Stimulated activated CD8-positive, alpha-beta memory T cell treated with anti-CD3 and anti-CD28 coated beads, Interleukin-15, amount 100 ng/mL, for 48 hours (primary cell): Measurements from ENCODE around the gene BRSK2.

Experiments
- DNase-seq, 2 donors: peaks; one replicate each; pipeline ENCODE4 v3.0.0-alpha.2; 2020; ENCODE audit warnings: low read depth in 2 of 2

The BRSK2 gene

DNA sequence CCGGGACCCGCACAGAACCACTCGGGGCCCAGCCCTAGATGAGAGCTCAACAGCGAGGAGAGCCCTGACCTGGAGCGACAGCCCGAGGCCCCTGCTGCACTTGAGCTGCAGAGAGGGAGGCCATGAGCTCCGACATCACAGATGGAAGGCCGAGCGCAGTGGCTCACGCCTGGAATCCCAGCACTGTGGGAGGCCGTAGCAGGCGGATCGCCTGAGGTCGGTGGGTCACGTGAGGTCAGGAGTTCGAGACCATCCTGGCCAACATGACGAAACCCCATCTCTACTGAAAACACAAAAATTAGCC is 13.8 kb upstream of the BRSK2 start:
- DNase-seq, result no peak

DNA sequence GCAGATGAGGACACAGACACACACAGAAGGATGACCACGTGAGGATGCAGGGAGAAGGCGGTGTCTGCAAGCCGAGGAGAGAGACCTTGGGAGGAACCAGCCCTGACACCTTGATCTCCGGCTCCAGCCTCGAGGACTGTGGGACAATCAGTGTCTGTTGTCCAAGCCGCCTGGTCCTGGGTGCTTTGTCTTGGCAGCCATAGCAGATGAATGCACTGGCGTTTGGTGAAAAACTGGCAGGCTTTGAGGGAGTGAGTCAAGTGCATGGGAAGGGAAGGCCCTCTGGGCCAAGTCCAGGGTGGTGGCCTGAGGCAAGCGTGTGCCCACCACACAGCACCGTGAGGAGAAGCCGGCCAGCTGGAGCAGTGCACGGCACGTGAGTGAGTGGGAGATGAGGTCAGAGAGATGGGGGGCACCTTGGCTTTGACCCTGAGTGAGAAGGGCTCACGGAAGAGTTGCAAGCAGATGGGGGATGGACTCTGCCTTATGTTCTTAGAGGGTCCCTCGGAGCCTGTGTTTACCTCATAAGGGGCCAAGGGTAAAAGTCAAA is 12.4 kb upstream of the BRSK2 start:
- no peak for DNase-seq

DNA sequence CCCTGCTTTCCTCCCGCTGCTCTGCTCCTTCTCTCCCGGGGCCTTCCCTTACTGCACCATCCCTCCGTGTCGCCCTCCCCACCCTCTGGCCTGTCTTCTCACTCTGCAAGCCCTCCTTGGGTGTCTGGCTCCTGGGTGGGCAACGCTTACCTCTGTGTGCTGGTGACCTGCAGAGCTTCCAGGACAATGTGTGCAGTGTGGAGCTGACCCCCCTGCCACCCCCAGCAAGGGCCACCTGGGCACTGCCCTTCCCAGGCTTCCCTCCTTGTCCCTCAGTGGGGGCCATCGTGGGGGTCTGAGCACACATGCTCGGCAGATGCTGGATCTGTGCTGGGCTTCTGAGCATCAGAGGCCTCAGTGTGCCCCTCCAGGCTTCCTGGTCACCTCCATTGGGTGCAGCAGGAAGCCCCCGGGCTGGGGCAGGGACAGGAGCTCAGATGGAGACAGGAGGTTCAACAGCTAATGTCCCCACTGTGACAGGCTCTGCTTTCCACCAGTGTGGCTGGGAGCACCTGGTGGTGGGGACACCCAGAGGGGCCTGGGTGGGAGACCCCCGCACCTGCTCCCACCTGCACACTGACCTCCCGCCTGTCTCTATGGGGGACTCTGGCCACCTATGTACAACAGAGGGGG is 7.8 kb upstream of the BRSK2 start:
- DNase-seq, result no peak

DNA sequence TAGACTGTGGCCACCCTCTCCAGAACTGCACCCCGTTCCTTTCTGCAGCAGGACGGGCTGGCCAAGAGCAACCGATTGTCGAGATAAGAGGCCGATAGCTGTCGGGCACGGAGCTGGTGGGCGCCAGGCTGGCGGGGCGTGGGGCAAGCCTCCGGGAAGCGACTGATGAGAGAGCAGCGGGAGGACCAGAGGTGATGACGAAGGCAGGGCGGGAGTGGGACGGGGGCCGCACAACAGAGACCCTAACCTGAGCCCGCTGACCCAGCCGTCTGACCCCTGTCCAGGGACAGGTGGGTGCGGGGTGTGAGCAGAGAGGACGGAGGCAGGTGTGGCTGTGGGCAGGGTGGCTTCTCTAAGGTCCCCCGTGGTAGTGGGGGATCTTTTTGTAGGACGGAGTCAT is 7.3 kb upstream of the BRSK2 start:
- DNase-seq, result no peak

DNA sequence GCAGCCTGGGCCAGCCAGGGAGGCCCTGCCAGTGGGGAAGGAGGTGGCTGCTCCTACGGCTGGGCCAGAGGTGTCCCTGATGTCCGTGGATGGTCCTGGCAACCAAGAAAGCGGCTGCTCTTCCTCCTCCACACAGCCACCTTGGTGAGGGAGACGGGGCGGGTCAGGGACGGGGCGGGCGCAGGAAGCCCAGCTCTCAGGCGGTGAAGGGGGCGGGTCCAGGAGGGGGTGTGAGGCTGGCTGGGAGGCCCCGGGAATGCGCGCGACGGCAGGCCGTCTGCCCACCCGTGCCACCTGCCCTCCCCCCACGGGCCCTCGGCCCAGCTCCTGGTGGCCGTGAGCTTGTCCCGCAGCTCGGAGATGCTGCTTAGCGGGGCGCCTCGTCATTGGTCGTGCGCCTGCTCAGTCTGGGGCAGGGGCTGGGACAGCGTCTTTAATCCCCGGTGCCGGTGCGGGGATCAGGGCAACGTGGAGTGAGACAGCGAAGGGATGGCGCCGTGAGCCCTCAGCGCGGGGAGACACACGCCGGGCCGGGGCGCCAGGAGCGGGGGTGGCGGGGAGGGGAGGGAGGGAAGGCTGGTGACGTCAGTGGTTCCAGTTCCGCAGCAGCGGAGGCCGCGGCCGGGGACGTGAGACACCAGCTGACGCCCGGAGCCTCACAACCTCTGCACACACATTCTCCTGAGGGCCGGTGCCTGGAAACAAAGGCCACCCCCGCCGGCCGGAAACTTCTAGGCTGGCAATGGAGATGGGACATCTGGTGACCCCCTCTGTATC is 6.7 kb upstream of the BRSK2 start:
- peak; percentile 72 to 73 for DNase-seq

DNA sequence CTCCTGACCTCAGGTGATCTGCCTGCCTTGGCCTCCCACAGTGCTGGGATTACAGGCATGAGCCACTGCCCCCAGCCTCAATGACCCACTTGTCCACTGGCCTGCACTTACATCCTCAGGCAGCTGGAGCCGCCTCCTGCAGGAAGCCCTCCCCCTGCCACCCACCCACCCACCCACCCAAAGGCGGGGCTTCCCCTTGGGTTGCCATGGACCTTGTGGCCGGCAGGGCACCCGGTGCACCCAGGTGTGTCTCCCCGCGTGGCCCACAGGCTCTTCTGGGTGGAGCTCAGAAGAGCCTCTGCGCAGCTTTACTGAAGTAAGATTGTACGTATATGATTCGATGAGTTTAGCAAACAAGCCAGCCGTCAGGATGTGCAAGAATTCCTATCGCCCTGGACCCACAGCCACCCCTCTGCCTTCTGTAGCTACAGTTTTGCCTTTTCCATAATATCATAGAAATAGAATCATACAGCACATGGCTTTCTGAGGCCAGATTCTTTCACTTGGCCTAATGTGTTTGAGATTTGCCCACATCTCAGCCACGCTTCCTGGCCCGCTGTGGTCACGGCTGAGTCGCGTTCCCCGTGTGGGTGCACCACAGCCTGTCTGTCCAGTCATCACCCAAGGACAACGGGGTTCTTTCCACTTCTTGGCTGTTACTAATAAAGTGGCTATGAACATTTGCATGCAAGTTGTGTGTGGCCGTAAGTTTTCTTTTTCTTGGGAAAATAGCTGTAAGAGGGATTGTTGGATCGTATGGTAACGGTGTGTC is 5.3 kb upstream of the BRSK2 start:
- peak in 1 of 2 donors; percentile 26 for DNase-seq

DNA sequence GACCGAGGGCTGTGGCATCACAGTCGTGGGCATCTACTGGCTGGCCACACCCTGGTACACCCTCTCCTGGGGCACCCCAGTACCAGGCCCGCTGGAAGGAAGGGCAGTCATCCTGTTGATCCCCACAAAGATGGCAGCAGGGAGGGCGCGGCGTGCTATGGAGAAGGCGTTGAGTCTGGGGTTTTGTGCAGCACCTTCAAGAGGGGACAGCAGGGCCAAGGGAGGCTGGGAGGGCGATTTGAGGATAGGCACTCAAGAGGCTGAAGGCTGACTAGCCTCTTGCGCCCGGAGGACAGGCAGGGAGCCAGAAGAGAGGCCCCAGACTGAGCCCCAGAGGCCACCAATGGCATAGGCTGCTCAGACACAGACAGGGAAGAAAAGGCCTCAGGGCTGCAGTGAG is 2.2 kb upstream of the BRSK2 start:
- DNase-seq, result no peak

DNA sequence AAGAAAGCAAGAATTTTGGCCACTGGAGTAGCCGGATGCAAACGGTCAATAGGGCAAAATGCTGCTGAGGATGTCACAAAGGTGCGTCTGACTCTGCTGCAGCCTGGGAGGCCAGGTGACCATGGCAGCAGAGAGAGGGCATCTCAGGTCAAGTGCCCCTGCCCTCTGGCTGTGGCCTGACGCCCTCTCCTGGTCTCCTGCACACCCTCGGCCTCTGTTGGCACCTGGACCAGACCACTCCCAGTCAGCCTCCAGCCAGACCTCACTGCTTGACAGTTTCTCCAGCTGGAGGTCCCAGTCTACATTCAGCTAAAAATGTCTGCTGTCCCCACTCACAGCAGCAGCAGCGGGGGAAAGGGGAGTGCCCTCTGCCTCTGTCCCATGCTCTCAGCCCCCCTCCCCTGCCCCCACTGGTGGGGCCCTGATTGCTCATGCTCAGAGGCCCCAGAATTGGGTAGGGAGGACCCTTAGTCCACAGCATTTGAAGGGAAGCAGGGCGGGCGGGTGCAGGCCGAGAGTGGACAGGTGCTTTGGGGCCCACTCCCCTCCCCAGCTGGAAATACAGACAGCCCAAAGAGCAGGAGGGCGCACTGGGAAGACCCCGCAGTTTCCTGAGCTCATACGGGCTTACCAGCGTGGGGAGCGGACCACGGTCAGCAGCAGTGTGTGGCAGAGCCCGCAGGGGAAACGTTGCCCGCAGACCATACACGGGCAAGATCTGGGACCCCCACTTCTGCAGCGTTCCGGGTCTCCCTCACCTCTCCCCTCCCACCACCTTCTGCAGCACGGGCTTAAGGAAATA is 1.6 kb upstream of the BRSK2 start:
- no peak for DNase-seq

DNA sequence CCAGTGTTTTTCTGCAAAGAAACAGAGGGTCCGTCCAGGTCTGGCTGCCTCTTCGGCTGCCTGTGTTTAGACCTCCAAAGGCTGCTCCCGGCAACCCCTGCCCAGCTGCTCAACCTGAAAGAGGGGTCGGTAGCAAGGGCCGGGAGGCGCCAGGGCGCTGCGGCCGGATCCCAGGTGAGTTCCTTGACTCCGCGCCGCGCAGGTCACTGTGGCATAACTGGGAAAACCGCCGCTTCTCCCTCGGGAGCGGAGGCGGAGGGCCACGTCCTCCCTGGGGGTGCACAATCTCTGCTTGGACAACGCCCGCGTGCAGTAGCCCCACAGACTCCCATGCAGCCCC is 1.0 kb upstream of the BRSK2 start:
- DNase-seq, result no peak

DNA sequence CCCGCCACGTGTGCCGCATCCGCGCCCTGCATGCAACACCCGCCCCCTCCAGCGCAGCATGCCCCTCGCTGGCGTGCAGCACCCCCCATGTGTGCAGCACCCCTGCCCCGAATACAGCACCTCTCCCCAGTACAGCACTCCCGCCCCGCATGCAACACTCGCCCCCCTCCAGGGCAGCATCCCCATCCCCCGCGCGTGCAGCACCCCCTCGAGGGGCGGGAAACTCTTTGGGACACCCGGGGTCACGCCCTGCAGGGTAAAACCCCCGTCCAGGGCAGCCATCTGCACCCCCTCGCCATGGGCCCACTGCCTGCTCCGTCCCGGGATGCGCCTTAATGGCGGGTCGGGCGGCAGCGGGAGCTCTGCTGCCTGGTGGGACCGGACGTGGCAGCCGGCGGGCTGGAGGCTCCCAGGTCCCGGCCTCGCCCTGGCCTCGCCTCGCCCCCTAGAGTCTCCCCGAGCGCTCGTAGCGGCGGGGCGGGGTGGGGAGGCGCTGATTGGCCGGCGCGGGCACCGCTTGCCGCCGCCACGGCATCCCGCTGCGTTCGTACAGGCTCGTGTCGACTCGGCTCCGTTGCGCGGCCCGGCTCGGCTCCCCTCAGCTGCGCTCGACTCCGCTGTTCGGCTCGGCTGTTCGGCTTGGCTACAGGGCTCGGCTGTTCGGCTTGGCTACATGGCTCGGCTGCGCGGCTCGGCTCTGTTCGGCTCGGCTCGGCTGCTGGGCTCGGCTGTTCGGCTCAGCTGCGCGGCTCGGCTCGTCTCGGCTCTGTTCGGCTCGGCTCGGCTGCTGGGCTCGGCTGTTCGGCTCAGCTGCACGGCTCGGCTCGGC is 417 bp upstream of the BRSK2 start:
- DNase-seq, result peak; percentile 94 to 95

DNA sequence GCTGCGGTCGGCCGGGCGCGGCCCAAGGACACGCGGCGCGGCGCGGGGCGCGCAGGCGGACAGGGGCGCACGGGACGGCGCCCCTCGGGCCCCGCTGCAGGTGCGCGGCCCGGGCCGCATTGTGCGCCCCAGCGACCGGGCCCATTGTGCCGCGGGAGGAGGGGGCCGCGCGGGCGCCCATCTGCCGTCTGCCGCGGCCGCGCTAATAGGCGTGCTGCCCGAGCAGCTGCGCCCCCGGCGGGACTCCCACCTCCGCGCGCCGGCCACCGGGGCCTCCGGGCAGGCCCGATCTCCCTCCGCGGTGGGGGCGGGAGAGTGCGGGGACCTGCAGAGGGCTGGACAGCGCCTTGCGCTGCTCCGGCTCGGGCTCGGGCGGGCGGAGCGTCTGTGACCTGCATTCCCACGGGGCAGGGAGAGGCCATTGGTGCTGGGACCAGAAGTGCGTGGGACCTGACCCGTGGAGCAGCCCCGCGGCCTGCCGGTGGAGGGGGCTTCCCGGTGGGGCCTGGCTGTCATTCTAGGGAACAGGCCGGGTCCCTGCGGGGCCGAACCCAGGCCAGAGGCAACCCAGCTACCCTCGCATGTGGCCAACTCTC is 933 bp downstream of the BRSK2 start:
- no peak for DNase-seq

DNA sequence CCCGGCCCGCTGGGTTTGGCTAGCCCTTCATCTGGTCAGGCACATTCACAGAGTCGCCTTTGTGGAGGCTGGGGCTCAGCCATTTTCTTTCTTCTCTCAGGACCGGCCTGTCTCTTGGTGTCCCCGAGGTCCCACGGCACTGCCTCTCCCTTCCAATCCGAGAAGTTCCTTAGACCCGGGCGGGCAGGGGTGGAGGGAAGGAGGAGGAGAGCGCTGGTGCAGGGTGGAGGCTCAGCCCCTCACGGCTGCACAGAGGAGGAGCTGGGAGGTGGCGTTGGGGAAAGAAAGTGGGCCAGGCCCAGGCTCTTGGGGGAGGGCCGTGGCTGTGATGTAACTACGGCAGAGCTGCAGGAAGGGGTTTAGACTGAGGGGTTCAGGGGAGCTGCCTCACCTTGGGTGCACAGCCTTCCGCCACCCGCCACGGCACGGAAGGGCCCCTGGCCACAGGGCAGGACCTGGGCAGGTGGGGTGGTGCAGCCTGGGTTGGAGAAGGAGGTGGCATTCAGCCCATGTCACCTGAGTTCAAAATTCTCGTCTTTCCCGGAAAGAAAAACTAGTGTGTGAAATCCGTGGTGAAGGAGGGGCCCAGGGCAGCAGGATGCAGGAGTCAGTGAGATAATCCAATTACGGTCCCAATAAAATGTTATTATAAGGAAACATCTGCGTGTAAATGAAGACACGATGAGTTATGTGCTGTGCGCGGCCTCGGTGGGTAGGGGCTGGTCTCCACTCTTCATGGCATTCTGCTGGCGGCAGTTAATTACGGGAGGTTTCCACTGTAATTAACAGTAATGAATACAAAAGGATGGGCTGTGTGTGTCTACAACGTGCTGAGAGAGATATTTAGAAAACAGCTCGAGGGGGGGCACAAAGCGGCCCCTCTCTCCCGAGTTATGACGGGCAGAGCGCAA is 1.7 kb downstream of the BRSK2 start:
- DNase-seq, result no peak

DNA sequence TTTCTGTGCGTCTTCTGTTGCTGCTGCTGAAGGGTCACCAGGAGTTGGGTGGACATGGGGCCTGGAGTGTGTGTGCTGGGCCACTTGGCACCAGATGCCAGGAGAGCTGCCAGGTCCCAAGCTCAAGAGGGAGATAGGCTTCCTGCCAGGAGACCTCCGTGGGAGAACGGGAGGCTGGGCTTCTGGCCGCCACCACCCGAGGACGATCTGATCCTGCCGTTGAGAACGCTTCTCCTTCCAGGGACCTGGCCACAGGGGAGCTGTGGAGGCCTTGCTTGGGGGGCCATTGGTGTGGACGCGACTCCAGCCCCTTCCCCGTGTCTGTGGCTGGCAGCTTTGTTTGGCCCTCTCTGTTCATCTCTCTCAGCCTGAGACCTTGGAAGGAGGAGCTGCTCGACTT is 2.4 kb downstream of the BRSK2 start:
- DNase-seq, result no peak

DNA sequence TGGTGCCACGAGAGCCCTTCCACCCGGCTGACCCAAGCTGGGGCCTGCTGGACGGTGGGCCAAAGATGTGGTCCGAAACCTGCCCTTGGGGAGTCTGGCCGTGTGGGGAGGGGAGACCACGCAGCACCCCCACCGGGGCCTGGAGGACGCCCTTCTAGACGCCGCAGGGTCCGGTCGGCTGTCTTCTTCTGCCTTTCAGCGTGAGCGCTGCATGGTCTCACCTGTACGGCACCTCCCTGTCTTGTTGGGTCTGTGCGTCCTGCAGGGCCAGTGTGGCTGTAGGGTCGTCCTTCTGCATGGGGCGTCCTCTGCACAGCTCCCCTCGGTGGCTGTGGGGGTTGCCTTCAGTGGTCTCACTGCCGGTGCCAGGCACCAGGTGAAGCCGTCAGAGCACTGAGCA is 2.8 kb downstream of the BRSK2 start:
- no peak for DNase-seq

DNA sequence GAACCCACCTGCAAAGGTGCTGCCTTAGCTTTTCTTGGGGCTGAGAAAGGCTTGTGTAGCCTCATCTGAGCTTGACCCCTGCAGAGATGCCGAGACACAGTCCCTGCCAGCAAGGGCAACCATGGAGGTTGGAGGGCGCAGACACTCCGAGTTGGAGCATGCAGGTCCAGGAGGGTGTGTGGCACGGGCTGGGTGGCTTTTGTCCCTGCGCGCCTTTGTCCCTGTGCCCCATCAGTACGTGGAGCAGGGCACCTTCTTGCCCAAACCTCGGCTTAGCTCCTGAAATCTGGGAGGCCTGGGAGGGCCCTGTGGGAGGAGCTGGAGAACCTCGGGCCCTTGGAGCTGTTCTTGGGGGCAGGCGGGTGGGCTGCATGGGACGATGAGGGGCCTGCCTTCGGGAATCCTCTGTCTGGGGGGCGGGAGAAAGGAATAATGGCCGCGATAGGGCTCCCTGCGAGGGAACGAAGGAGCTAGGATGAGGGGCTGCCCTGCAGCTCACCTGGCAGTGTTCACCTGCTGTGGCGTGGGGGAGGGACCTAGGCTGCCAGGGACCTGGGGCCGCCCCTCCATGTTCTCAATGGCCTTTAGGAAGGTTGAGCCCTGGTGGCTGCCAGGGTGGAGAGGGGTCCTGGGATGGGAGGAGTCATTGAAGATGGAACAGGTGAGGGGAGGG is 3.4 kb downstream of the BRSK2 start:
- no peak for DNase-seq

DNA sequence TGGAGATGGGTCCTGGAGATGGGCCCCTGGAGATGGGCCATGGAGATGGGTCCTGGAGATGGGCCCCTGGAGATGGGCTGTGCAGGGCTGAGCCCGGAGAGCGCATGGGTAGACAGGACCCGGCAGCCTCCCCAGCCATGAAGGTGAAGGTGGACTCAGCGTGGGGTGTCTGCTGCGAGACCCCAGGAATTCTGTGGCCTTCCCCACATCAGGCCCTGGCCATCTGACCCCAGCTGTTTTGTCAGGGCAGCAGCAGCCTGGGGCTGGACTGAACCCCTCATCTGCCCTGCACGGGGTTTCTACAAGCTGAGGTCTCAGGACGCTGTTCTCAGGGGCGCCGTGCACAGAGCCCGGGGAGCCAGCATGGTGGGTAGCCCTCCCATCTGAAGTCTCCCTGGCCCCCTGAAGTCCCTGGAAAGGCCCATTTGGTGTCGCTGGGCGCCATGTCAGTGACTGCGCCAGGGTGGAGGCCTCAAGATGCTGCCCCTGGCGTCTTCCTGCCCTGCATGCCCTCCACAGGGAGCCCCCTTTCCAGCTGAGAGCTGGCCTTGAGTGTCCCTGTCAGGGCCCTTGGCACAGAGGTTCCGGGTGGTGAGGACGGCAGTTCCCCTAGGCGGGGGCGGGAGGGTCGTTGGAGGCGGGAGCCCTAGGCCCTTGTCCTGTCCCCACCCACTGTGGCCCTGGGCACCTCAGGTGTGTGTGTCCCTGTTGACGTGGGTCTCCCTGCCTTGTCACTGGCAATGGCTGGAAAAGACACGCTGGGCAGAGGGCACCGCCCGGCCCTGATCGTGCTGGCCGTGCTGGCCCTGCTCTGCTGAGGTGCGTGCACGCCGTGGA is 5.4 kb downstream of the BRSK2 start:
- DNase-seq, result no peak

DNA sequence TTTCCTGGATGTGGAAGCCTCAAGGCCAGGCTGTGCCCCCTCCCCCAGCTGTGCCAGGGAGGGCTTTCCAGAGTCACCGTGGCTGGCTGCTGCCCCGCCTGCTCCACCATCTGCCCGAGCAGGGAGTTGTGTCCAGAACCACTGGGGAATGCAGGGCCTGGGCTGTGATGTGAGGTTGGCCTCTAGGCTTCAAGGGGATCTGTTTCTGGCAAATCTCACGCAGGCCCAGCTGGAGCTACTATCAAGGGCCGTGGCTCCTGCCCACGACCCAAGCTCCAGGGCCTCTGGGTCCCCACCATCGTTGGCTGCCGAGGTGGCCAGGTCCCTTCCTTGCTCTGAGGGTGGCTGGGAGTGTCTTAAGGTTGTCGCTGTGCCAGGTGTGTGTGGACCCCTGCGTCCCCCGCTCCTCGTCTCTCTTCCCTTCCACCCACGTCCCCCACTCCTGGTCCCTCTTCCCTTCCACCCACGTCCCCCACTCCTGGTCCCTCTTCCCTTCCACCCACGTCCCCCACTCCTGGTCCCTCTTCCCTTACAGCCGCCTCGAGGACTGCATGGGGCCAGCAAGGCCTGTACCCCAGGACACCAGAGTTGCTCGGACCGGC is 6.1 kb downstream of the BRSK2 start:
- no peak for DNase-seq

DNA sequence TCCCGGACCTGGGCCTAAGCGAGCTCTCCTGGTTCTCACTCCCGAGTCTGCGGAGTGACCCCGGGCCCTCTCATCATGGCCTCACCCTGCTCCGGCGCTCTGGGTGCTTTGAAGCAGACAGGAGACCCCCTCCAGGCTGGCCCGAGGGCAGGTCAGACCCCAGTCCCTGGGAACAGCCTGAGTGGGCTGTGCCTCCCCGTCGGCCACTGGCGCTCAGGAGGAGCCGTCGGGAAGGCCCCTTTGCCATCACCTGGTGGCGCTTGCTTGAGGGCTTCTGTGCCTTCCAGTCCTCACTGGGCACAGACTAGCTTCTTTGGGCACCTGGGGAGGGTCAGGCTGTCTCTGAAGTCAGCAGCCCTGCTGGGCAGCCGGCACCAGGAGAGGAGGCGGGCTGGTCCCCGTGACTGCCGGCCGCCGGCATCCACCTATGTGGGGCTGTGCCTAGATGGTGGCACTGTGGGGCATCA is 6.7 kb downstream of the BRSK2 start:
- no peak for DNase-seq
